Measurements from ENCODE around the gene SPARCL1.

SPARCL1 gene

GRCh38 chr4:87541521-87541920 lies 12.3 kb upstream of the SPARCL1 start:
- no peak for DNase-seq

GRCh38 chr4:87540146-87541058 lies 11.2 kb upstream of the SPARCL1 start:
- no peak for DNase-seq

GRCh38 chr4:87532907-87533306 lies 3.7 kb upstream of the SPARCL1 start:
- DNase-seq = no peak

GRCh38 chr4:87532109-87532508 lies 2.9 kb upstream of the SPARCL1 start:
- no peak for DNase-seq

- no peak for DNase-seq
These were observed 2.4 kb upstream of the SPARCL1 start for GRCh38 chr4:87531621-87532020.

- DNase-seq = no peak
These were observed 1.7 kb upstream of the SPARCL1 start for GRCh38 chr4:87530868-87531267.

GRCh38 chr4:87530229-87530628 lies 1.1 kb upstream of the SPARCL1 start:
- DNase-seq = no peak

GRCh38 chr4:87527431-87528220 lies 1.6 kb downstream of the SPARCL1 start:
- no peak for DNase-seq

- DNase-seq = no peak
These were observed 3.4 kb downstream of the SPARCL1 start for GRCh38 chr4:87525636-87526295.

- DNase-seq = no peak
These were observed 4.7 kb downstream of the SPARCL1 start for GRCh38 chr4:87524456-87524855.

GRCh38 chr4:87523307-87523706 lies 5.9 kb downstream of the SPARCL1 start:
- no peak for DNase-seq

- no peak for DNase-seq
These were observed 7.3 kb downstream of the SPARCL1 start for GRCh38 chr4:87521757-87522374.

GRCh38 chr4:87521319-87521718 lies 7.9 kb downstream of the SPARCL1 start:
- no peak for DNase-seq

- DNase-seq = no peak
These were observed 11.6 kb downstream of the SPARCL1 start for GRCh38 chr4:87517621-87518020.

- no peak for DNase-seq
These were observed 12.5 kb downstream of the SPARCL1 start for GRCh38 chr4:87516683-87517082.

GRCh38 chr4:87512400-87512799 lies 16.8 kb downstream of the SPARCL1 start:
- no peak for DNase-seq

GRCh38 chr4:87511500-87511899 lies 17.7 kb downstream of the SPARCL1 start:
- DNase-seq = no peak

GRCh38 chr4:87510747-87511146 lies 18.4 kb downstream of the SPARCL1 start:
- no peak for DNase-seq

- no peak for DNase-seq
These were observed 22.0 kb downstream of the SPARCL1 start for GRCh38 chr4:87506974-87507701.

GRCh38 chr4:87505862-87506261 lies 23.3 kb downstream of the SPARCL1 start:
- DNase-seq = no peak

- no peak for DNase-seq
These were observed 26.5 kb downstream of the SPARCL1 start for GRCh38 chr4:87502580-87503238.

GRCh38 chr4:87500092-87500462 lies 29.1 kb downstream of the SPARCL1 start:
- no peak for DNase-seq

Data from stimulated activated naive CD4-positive, alpha-beta T cell treated with Interleukin-2 at 50 U/mL for 16 hours (primary cell).